Caco-2 (cell line): Measurements from ENCODE around the gene CAPN5. TPM values are rescaled to one million over a fixed set of nuclear protein-coding genes. Genes with fewer than 3 reads are reported as not detected.

Experiments used
- BruUV-seq: library from RNA; stranded (reverse); fragments of 400-500 nt; replicated peaks from 2 replicates; lab custom pipeline; 2021; lab: Mats Ljungman, UMichigan
- CTCF ChIA-PET: fragments of 300-600 bp; sonication (Branson Sonifier 250); formaldehyde crosslinking; loops from one replicate; lab custom pipeline; 2022; ENCODE audit warnings: antibody characterized with exemption; lab: Charles Lee
- POLR2A ChIA-PET: fragments of 300-600 bp; sonication (Branson Sonifier 250); formaldehyde crosslinking; loops from one replicate; lab custom pipeline; 2022; ENCODE audit warnings: antibody characterized with exemption; lab: Charles Lee
- DNase-seq, 2 experiments: peaks; one replicate each; pipeline versions ENCODE4 v3.0.0 to v3.0.0-alpha.2; 2020 to 2022
- H3K27me3 ChIP-seq: replicated peaks from 2 replicates; pipeline ENCODE4 v1.6.0; 2011; ENCODE audit warnings: low read length; ENCODE audit not compliant: control insufficient read depth, insufficient read depth
- H3K36me3 ChIP-seq: 2 replicates; pipeline ENCODE4 v1.5.1; 2011; ENCODE audit warnings: low read length; ENCODE audit not compliant: control insufficient read depth, insufficient read depth
- H3K4me1 ChIP-seq: fragments of 250-450 bp; sonication (Bioruptor Pico); 2 replicates; pipeline ENCODE4 v1.5.1; 2020; ENCODE audit warnings: mild to moderate bottlenecking
- H3K4me3 ChIP-seq: 2 replicates; pipeline ENCODE4 v1.5.1; 2011; ENCODE audit warnings: low read depth, mild to moderate bottlenecking, control low read depth, low read length
- H3K9me3 ChIP-seq: fragments of 250-450 bp; sonication (Bioruptor Pico); 2 replicates; pipeline ENCODE4 v1.5.1; 2020; ENCODE audit warnings: mild to moderate bottlenecking, moderate library complexity
- H3K27ac Mint-ChIP-seq: one replicate; pipeline ENCODE4 v1.8.0; 2022; ENCODE audit warnings: mixed read lengths; ENCODE audit not compliant: unreplicated experiment
- H3K27me3 Mint-ChIP-seq: one replicate; pipeline ENCODE4 v1.8.0; 2022; ENCODE audit warnings: mixed read lengths; ENCODE audit not compliant: insufficient read depth, unreplicated experiment
- H3K36me3 Mint-ChIP-seq: one replicate; pipeline ENCODE4 v1.8.0; 2022; ENCODE audit warnings: mild to moderate bottlenecking, mixed read lengths; ENCODE audit not compliant: insufficient read depth, unreplicated experiment
- H3K4me1 Mint-ChIP-seq: one replicate; pipeline ENCODE4 v1.8.0; 2022; ENCODE audit warnings: low read depth, mixed read lengths; ENCODE audit not compliant: unreplicated experiment
- H3K4me3 Mint-ChIP-seq: one replicate; pipeline ENCODE4 v1.8.0; 2022; ENCODE audit warnings: mild to moderate bottlenecking, moderate library complexity, mixed read lengths; ENCODE audit not compliant: unreplicated experiment
- H3K9me3 Mint-ChIP-seq: one replicate; pipeline ENCODE4 v1.8.0; 2022; ENCODE audit warnings: mixed read lengths; ENCODE audit not compliant: unreplicated experiment
- CTCF ChIP-seq, 2 experiments: fragments of 200-600 bp in 1 of 2; IDR thresholded peaks; 1 replicate in 1 of 2; 2 replicates in 1 of 2; pipeline versions ENCODE4 v1.5.1 to v1.8.0; 2011 to 2022; ENCODE audit warnings: antibody characterized with exemption in 1 of 2, control low read depth in 1 of 2, inconsistent platforms in 1 of 2, low read depth in 1 of 2, low read length in 1 of 2, mild to moderate bottlenecking in 1 of 2, moderate library complexity in 1 of 2; ENCODE audit not compliant: insufficient read depth in 1 of 2, severe bottlenecking in 1 of 2, unreplicated experiment in 1 of 2
- intact Hi-C: fragments of 100-400 bp; cut with micrococcal nuclease; formaldehyde crosslinking; loops from one replicate; pipeline ENCODE4 v1.10.0; 2022; ENCODE audit not compliant: unreplicated experiment
- total RNA-seq: library from RNA; stranded (reverse); gene quantifications from 2 replicates; pipeline ENCODE4 v1.2.3, GENCODE V29; 2022

Gene CAPN5
- total RNA-seq, 1 experiment from 2014 or later, result 21.2 TPM

GRCh38 chr11:77129069-77129841 is 62.5 kb downstream of the CAPN5 start:
- Histone ChIP-seq H3K27me3 (no peaks in the 10 kb centered on the region), H3K4me1 (peaks cover 10% of the 10 kb centered on the region), H3K9me3 (no peaks in the 10 kb centered on the region), H3K4me3 (no peak overlapping the region), H3K36me3 (no peaks in the 10 kb centered on the region)
- no peaks in the 10 kb centered on the region for H3K27me3 Mint-ChIP-seq
- intact Hi-C loops, result loop anchor here (5.0 kb wide), 5 partner anchors 43 to 493 kb away; partner anchors contain the start of gene PAK1
- no peak for DNase-seq
- CTCF ChIA-PET, result interaction anchor here (0.7 to 3.1 kb wide), 4 partner anchors 11 to 82 kb away, joined by 3 to 21 read pairs (median 11); no protein-coding TSS in a partner anchor
- H3K4me1 Mint-ChIP-seq, result peaks cover 19% of the 10 kb centered on the region
- no peak overlapping the region for H3K27ac Mint-ChIP-seq
- BruUV-seq, result no TSS peak
- peak overlapping the region; percentile 69 for H3K4me3 Mint-ChIP-seq
- POLR2A ChIA-PET, result no interaction called here
- no peaks in the 10 kb centered on the region for H3K9me3 Mint-ChIP-seq
- peaks cover 17% of the 10 kb centered on the region for H3K36me3 Mint-ChIP-seq
- no peak for TF ChIP-seq CTCF (IDR thresholded peaks at IDR 0.05; ENCODE audit: insufficient read depth in 1 of 2, low read depth in 1 of 2, low read length in 1 of 2, severe bottlenecking in 1 of 2, unreplicated experiment in 1 of 2)

DNA sequence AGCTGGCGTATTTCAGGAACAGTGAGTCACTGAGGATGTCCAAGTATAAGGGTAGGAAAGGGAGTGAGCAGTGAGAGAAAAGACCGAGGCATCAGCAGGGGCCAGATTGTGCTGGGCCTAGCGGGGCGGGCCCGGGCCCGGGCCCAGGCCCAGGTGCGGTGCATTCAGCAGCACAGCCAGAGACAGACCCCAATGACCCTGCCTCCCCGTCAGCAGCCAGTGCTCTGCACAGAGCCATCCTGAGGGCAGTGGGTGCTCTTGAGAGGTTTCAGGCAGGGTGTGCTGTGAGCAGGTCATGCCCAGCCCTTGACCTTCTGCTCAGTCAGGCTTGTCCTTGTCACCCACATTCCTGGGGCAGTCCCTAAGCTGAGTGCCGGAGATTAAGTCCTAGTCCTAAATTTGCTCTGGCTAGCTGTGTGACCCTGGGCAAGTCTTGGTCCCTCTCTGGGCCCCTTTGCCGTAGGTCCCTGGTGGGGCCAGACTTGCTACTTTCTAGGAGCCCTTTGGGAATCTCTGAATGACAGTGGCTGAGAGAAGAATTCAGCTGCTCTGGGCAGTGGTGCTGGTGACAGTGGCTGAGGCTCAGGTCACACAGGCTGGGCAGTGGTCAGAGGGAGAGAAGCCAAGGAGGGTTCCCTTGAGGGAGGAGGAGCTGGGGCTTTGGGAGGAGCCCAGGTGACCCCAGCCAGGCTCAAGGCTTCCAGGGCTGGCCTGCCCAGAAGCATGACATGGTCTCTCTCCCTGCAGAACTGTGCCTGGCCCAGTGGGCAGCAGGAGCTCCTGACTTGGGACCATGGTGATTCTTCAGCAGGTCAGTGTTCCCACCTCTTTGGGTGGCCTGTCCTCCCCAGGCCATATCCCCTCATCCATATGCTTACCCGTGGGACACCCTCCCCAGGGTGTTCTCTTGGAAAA is 63.3 kb downstream of the CAPN5 start:
- no peak overlapping the region for H3K27ac Mint-ChIP-seq
- peaks cover 17% of the 10 kb centered on the region for H3K36me3 Mint-ChIP-seq
- Histone ChIP-seq H3K4me3 (no peak overlapping the region), H3K9me3 (no peaks in the 10 kb centered on the region), H3K4me1 (peaks cover 10% of the 10 kb centered on the region), H3K27me3 (no peaks in the 10 kb centered on the region), H3K36me3 (no peaks in the 10 kb centered on the region)
- no peak for DNase-seq
- no peak for TF ChIP-seq CTCF (IDR thresholded peaks at IDR 0.05; ENCODE audit: insufficient read depth in 1 of 2, low read depth in 1 of 2, low read length in 1 of 2, severe bottlenecking in 1 of 2, unreplicated experiment in 1 of 2)
- H3K27me3 Mint-ChIP-seq, result no peaks in the 10 kb centered on the region
- no peaks in the 10 kb centered on the region for H3K9me3 Mint-ChIP-seq
- ChIA-PET POLR2A (no interaction called here), CTCF (interaction anchor here (0.6 to 1.1 kb wide), 3 partner anchors 17 to 185 kb away, joined by 3 to 5 read pairs (median 3); no protein-coding TSS in a partner anchor)
- intact Hi-C loops, result loop anchor here (5.0 kb wide), 5 partner anchors 42 to 492 kb away; partner anchors contain the start of gene PAK1
- no peak overlapping the region for H3K4me3 Mint-ChIP-seq
- H3K4me1 Mint-ChIP-seq, result peaks cover 19% of the 10 kb centered on the region
- no TSS peak for BruUV-seq
